GM21723 (cell line): ENCODE results near the gene IQCE.

Experiments
- ATAC-seq: cut with Tn5 transposase; IDR thresholded peaks from one replicate; pipeline ENCODE4 v1.9.1; 2021; ENCODE audit warnings: mild to moderate bottlenecking, moderate library complexity; ENCODE audit not compliant: unreplicated experiment

Gene IQCE

GRCh38 chr7:2657920-2658671 is 99.3 kb downstream of the IQCE start:
- no peak for ATAC-seq

GRCh38 chr7:2658941-2659340 is 100.2 kb downstream of the IQCE start:
- ATAC-seq, result no peak

GRCh38 chr7:2659556-2660358 is 101.0 kb downstream of the IQCE start:
- no peak for ATAC-seq

GRCh38 chr7:2660359-2661095 is 101.7 kb downstream of the IQCE start:
- no peak for ATAC-seq

GRCh38 chr7:2661096-2661449 is 102.3 kb downstream of the IQCE start:
- ATAC-seq, result no peak

GRCh38 chr7:2661602-2662272 is 103.0 kb downstream of the IQCE start:
- ATAC-seq, result no peak

GRCh38 chr7:2662273-2663120 is 103.7 kb downstream of the IQCE start:
- ATAC-seq, result no peak

- no peak for ATAC-seq
These were observed 104.5 kb downstream of the IQCE start for GRCh38 chr7:2663121-2663886.

GRCh38 chr7:2663960-2664359 is 105.2 kb downstream of the IQCE start:
- no peak for ATAC-seq
